ENCODE measurements around the gene IFIT1B.
"Not testable (repeated sequence)": the region's sequence is repeated elsewhere in the genome, so short reads cannot be mapped to it uniquely, and the experiment has no call there.

The IFIT1B gene

GRCh38 chr10:89384474-89385340, 6.9 kb downstream of the IFIT1B start:
- no peak for DNase-seq (ENCODE audit: low read depth in 2 of 2)

GRCh38 chr10:89388806-89389205, 10.9 kb downstream of the IFIT1B start:
- no peak for DNase-seq (ENCODE audit: low read depth in 2 of 2)

GRCh38 chr10:89389254-89389653, 11.4 kb downstream of the IFIT1B start:
- DNase-seq (ENCODE audit: low read depth in 2 of 2): no peak

- no peak for DNase-seq (ENCODE audit: low read depth in 2 of 2)
Observed at GRCh38 chr10:89390476-89391225, 12.8 kb downstream of the IFIT1B start.

- DNase-seq (ENCODE audit: low read depth in 2 of 2): not testable (repeated sequence)
Observed at GRCh38 chr10:89391226-89391576, 13.3 kb downstream of the IFIT1B start.

GRCh38 chr10:89391907-89392756, 14.3 kb downstream of the IFIT1B start, which contains the start of gene IFIT1:
Gene IFIT1 (plus strand): TSS chr10:89392623. CDS start chr10:89392713, 90 bp downstream.
- DNase-seq (ENCODE audit: low read depth in 2 of 2): peak in 1 of 2 donors; percentile 18

DNA sequence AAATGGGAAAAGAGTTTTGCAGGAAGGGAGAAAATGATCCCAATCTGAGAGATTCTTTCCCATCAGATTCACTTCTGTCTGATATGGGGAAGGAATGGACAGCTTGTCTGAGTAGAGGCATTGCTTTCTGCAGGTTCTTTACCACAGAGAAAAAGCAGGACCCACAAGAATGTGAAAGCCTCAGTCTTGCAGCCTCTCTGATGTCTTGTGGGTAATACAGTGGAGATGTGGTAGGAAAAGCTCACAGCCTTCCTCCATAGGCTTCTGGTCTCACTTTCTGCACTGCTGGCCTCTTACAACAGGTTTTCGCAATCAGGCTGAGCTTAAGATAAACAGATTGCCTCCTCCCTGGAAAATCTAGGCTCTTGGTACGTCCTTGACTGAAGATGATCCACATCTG, 15.1 kb downstream of the IFIT1B start:
- no peak for DNase-seq (ENCODE audit: low read depth in 2 of 2)

DNA sequence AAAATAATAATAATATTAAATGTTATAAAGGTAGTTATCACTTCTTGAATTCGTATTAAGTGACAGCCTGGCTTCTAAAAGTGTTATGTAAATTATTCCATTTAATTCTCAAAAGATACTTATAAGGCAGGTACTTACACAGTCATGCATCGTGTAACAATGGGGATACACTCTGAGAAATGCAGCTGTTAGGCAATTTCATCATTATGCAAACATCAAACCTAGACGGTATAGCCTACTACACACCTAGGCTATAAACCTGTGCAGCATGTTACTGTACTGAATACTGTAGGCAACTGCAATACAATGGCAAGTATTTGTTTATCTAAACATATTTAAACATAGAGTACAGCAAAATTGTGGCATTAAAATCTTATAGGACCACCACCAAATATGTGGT, 16.0 kb downstream of the IFIT1B start:
- no peak for DNase-seq (ENCODE audit: low read depth in 2 of 2)

DNA sequence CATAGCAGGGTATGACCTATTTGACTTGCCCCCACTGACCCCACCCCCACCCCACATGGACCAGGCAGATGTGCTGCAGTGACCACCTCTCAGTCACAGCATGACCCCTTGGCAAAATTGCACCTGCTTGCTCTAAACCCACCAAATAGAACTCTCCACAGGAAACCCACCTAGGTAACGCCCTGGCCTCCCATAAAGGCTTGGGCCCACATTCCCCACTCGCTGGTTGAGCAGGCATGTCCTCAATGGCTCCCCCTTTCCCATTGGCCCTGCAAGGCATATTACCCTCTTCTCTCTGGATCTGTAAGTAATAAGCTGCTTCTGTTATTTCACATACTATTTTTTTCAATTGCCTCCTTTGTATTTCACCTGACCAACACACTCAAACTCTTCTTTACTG, 17.3 kb downstream of the IFIT1B start:
- no peak for DNase-seq (ENCODE audit: low read depth in 2 of 2)

- no peak for DNase-seq (ENCODE audit: low read depth in 2 of 2)
Observed at GRCh38 chr10:89398003-89398749, 20.3 kb downstream of the IFIT1B start.

DNA sequence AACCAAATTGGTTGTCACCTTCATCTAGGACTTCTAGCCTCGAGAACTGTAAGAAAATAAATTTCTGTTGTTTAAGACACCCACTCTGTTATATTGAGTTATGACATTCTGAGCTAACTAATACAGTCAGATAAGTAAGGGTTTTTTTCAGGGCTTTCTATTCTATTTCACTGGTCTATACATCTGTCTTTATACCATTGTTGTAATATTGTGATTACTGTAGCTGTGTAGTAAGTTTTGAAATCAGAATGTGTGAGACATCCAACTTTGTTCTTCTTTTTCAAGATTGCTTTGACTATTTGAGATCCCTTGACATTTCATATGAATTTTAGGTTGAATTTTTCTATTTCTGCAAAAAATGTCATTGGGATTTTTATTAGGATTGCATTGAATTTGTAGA, 22.1 kb downstream of the IFIT1B start:
- no peak for DNase-seq (ENCODE audit: low read depth in 2 of 2)

GRCh38 chr10:89403043-89403442, 25.2 kb downstream of the IFIT1B start:
- DNase-seq (ENCODE audit: low read depth in 2 of 2): no peak

- no peak for DNase-seq (ENCODE audit: low read depth in 2 of 2)
Observed at GRCh38 chr10:89404104-89405047, 26.5 kb downstream of the IFIT1B start.

DNA sequence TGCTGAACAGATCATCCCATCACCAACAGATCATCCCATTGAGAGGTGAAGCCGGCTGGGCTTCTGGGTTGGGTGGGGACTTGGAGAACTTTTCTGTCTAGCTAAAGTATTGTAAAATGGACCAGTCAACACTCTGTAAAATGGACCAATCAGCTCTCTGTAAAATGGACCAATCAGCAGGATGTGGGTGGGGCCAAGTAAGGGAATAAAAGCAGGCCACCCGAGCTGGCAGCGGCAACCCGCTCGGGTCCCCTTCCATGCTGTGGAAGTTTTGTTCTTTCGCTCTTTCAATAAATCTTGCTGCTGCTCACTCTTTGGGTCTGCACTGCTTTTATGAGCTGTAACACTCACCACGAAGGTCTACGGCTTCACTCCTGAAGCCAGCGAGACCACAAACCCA, 28.3 kb downstream of the IFIT1B start:
- not testable (repeated sequence) for DNase-seq (ENCODE audit: low read depth in 2 of 2)

- DNase-seq (ENCODE audit: low read depth in 2 of 2): not testable (repeated sequence)
Observed at GRCh38 chr10:89407792-89408191, 29.9 kb downstream of the IFIT1B start.

DNA sequence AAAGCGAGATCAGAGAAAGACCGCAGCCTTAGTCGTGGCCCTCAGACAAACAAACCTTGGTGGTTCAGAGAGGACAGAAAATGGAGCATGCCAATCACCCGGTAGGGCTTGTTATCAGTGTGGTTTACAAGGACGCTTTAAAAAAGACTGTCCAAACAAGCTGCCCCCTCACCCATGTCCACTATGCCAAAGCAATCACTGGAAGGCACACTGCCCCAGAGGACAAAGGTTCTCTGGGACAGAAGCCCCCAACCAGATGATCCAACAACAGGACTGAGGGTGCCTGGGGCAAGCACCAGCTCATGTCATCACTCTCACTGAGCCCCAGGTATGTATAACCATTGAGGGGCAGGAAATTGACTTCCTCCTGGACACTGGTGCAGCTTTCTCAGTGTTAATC, 31.4 kb downstream of the IFIT1B start:
- not testable (repeated sequence) for DNase-seq (ENCODE audit: low read depth in 2 of 2)

- not testable (repeated sequence) for DNase-seq (ENCODE audit: low read depth in 2 of 2)
Observed at GRCh38 chr10:89410551-89410950, 32.7 kb downstream of the IFIT1B start.

GRCh38 chr10:89411135-89411534, 33.3 kb downstream of the IFIT1B start:
- DNase-seq (ENCODE audit: low read depth in 2 of 2): not testable (repeated sequence)

DNA sequence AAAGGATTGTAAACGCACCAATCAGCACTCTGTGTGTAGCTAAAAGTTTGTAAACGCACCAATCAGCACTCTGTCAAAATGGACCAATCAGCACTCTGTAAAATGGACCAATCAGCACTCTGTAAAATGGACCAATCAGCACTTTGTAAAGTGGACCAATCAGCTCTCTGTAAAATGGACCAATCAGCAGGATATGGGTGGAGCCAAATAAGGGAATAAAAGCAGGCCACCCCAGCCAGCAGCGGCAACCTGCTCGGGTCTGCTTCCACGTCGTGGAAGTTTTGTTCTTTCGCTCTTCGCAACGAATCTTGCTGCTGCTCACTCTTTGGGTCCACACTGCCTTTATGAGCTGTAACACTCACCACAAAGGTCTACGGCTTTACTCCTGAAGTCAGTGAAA, 34.4 kb downstream of the IFIT1B start:
- not testable (repeated sequence) for DNase-seq (ENCODE audit: low read depth in 2 of 2)

DNA sequence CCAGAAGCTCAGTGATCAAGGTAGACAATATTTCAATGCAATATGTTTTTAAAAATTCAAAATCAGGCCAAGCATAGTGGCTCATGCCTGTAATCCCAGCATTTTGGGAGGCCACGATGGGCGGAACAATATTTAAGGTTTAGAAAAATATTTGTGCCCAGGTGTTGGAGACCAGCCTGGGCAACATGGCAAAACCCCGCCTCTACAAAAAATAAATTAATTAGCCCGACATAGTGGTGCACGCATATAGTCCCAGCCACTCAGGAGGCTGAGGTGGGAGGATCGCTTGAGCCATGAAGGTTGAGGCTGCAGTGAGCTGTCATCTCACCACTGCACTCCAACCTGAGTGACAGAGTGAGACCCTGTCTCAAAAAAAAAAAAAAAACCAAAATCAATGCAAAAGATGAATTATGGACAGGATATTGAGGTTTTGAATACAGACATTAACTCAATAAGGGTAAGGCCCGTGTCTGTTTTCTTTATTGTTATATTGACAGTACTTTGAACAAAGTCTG, 35.6 kb downstream of the IFIT1B start:
- no peak for DNase-seq (ENCODE audit: low read depth in 2 of 2)
